Activated B cell treated with CpG ODN at 0.5 μM for 24 hours (primary cell): Measurements from ENCODE around the gene PACC1. TPM values are rescaled to one million over a fixed set of nuclear protein-coding genes. Genes with fewer than 3 reads are reported as not detected.
A peak's percentile ranks its signal among the peaks of the same experiment; 100 is the strongest.
"Not testable (repeated sequence)": the region's sequence is repeated elsewhere in the genome, so short reads cannot be mapped to it uniquely, and the experiment has no call there.

Experiments used
- ATAC-seq: fragments of 200-7000 bp; cut with Tn5 transposase; one replicate; pipeline ENCODE4 v1.10.0; 2021; ENCODE audit warnings: low read depth, mild to moderate bottlenecking, moderate library complexity
- CTCF ChIA-PET: fragments of 350-600 bp; sonication (Branson Sonifier 250); formaldehyde crosslinking; loops from one replicate; lab custom pipeline; 2021; ENCODE audit warnings: antibody characterized with exemption; lab: Charles Lee
- POLR2A ChIA-PET: fragments of 350-600 bp; sonication (Branson Sonifier 250); formaldehyde crosslinking; loops from one replicate; lab custom pipeline; 2021; ENCODE audit warnings: antibody characterized with exemption; lab: Charles Lee
- DNase-seq: peaks from one replicate; pipeline ENCODE4 v3.0.0; 2022
- H3K27ac Mint-ChIP-seq: one replicate; pipeline ENCODE4 v1.8.0; 2020; ENCODE audit warnings: mixed read lengths
- H3K27me3 Mint-ChIP-seq: one replicate; pipeline ENCODE4 v1.8.0; 2021; ENCODE audit warnings: mixed read lengths
- H3K36me3 Mint-ChIP-seq: one replicate; pipeline ENCODE4 v1.8.0; 2021; ENCODE audit warnings: low read depth, mixed read lengths
- H3K4me1 Mint-ChIP-seq: one replicate; pipeline ENCODE4 v1.8.0; 2021; ENCODE audit warnings: mixed read lengths
- H3K4me3 Mint-ChIP-seq: one replicate; pipeline ENCODE4 v1.8.0; 2020; ENCODE audit warnings: mild to moderate bottlenecking, mixed read lengths
- H3K9me3 Mint-ChIP-seq: one replicate; pipeline ENCODE4 v1.8.0; 2020; ENCODE audit warnings: mixed read lengths
- intact Hi-C: fragments of 100-400 bp; cut with micrococcal nuclease; formaldehyde crosslinking; loops from one replicate; pipeline ENCODE4 v1.15.1; 2024
- total RNA-seq: library from RNA; stranded (reverse); gene quantifications from 2 replicates; pipeline ENCODE4 v1.2.3, GENCODE V29; 2022
- TF ChIP-seq, protein P1 (sequence below): fragments of 200-600 bp; IDR thresholded peaks from one replicate; pipeline ENCODE4 v1.8.0; 2022; ENCODE audit warnings: antibody characterized with exemption, mild to moderate bottlenecking

The PACC1 gene
- total RNA-seq, 1 donor from 2014 or later = 20.0 TPM

GRCh38 chr1:212328248-212328647 lies 86.4 kb downstream of the PACC1 start:
- ChIA-PET POLR2A (no interaction called here), CTCF (no interaction called here)
- DNase-seq (no peak), ATAC-seq (no peak)
- Mint-ChIP-seq H3K36me3 (peaks cover 22% of the 10 kb centered on the region), H3K9me3 (peaks cover 2% of the 10 kb centered on the region), H3K4me3 (no peak overlapping the region), H3K27me3 (no peaks in the 10 kb centered on the region), H3K4me1 (peaks cover 9% of the 10 kb centered on the region), H3K27ac (no peak overlapping the region)
- TF ChIP-seq, protein P1, sequence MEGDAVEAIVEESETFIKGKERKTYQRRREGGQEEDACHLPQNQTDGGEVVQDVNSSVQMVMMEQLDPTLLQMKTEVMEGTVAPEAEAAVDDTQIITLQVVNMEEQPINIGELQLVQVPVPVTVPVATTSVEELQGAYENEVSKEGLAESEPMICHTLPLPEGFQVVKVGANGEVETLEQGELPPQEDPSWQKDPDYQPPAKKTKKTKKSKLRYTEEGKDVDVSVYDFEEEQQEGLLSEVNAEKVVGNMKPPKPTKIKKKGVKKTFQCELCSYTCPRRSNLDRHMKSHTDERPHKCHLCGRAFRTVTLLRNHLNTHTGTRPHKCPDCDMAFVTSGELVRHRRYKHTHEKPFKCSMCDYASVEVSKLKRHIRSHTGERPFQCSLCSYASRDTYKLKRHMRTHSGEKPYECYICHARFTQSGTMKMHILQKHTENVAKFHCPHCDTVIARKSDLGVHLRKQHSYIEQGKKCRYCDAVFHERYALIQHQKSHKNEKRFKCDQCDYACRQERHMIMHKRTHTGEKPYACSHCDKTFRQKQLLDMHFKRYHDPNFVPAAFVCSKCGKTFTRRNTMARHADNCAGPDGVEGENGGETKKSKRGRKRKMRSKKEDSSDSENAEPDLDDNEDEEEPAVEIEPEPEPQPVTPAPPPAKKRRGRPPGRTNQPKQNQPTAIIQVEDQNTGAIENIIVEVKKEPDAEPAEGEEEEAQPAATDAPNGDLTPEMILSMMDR = no peak
- intact Hi-C loops = no loop called here

DNA sequence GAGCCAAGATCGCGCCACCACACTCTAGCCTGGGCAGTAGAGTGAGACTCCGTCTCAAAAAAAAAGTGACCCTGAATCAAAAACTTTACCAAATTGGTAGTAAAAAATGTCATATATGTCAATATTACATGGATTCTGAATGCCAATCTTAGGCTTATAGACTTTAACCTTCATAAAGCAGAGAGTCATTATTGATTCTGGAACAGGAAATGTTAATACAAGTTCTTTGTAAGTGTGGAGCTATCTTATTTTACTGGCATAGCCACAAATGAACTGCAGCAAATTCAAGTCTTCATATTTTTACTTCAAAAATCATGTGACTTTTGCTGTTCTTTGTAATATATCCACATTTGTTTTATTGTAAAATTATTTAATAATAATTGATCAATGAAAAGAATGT lies 88.1 kb downstream of the PACC1 start:
- POLR2A ChIA-PET = no interaction called here
- Mint-ChIP-seq H3K36me3 (peaks cover 11% of the 10 kb centered on the region), H3K4me3 (no peak overlapping the region), H3K4me1 (peaks cover 11% of the 10 kb centered on the region), H3K27ac (no peak overlapping the region), H3K9me3 (peaks cover 2% of the 10 kb centered on the region), H3K27me3 (no peaks in the 10 kb centered on the region)
- TF ChIP-seq, protein P1 = no peak
- DNase-seq = no peak
- ATAC-seq = no peak
- CTCF ChIA-PET = no interaction called here
- intact Hi-C loops = no loop called here

DNA sequence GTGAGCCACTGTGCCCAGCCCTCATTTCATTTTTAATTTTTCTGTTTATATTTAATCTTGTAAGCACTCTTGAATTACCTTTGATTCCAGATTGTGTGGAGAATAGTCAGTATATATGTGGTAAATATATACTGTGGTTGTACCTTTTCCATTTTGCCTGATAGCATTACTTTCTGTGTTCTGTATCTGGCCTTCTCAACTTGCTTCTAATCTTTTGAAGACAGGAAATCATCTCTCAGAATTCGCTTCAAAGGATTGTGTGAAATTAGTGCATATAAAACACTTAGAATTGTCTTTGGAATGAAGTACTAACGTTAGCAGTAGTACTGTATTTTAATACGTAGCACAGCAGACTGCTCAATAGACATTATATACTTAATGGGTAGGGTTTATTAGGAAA lies 91.6 kb downstream of the PACC1 start:
- no peaks in the 10 kb centered on the region for H3K27me3 Mint-ChIP-seq
- H3K9me3 Mint-ChIP-seq = no peaks in the 10 kb centered on the region
- peaks cover 14% of the 10 kb centered on the region for H3K4me1 Mint-ChIP-seq
- peaks cover 4% of the 10 kb centered on the region for H3K36me3 Mint-ChIP-seq
- DNase-seq (no peak), ATAC-seq (no peak)
- intact Hi-C loops = no loop called here
- POLR2A ChIA-PET = no interaction called here
- CTCF ChIA-PET = no interaction called here
- TF ChIP-seq, protein P1 = no peak
- no peak overlapping the region for H3K4me3 Mint-ChIP-seq
- H3K27ac Mint-ChIP-seq = no peak overlapping the region

DNA sequence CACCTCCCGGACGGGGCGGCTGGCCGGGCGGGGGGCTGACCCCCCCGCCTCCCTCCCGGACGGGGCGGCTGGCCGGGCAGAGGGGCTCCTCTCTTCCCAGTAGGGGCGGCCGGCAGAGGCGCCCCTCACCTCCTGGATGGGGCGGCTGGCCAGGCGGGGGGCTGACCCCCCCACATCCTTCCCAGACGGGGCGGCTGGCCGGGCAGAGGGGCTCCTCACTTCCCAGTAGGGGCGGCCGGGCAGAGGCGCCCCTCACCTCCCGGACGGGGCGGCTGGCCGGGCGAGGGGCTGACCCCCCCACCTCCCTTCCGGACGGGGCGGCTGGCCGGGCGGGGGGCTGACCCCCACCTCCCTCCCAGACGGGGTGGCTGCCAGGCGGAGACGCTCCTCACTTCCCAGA lies 93.7 kb downstream of the PACC1 start:
- Mint-ChIP-seq H3K4me1 (peaks cover 20% of the 10 kb centered on the region), H3K36me3 (peaks cover 10% of the 10 kb centered on the region)
- H3K27me3 Mint-ChIP-seq, H3K27ac Mint-ChIP-seq, CTCF ChIA-PET, POLR2A ChIA-PET, H3K9me3 Mint-ChIP-seq, DNase-seq, intact Hi-C loops, H3K4me3 Mint-ChIP-seq, ATAC-seq: not testable (repeated sequence)

DNA sequence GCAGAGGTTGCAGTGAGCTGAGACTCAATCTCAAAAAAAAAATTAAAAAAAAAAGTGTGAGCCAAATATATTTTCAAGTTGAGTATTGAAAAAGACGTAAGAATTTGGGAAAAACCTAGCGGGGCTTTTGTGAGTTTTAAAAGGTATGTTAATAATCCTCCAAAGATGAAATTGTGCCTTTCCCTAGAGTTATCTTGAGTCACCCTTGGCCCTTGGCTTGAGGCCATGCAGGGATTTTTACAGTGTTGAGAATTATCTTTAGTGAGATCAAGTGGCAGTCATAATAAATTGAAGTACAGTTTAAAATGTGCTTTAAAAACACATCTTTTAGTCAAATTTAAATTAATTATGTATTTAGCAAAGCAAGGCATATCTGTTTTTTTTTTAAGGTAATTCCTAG lies 96.8 kb downstream of the PACC1 start:
- no peak for ATAC-seq
- Mint-ChIP-seq H3K36me3 (peaks cover 18% of the 10 kb centered on the region), H3K27me3 (no peaks in the 10 kb centered on the region), H3K9me3 (no peaks in the 10 kb centered on the region), H3K27ac (no peak overlapping the region), H3K4me3 (no peak overlapping the region), H3K4me1 (peaks cover 14% of the 10 kb centered on the region)
- CTCF ChIA-PET = interaction anchor here (1.5 kb wide), 1 partner anchor 26 kb away, joined by 4 read pairs; no protein-coding TSS in a partner anchor
- POLR2A ChIA-PET = interaction anchor here (0.7 kb wide), 1 partner anchor 32 kb away, joined by 3 read pairs; no protein-coding TSS in a partner anchor
- intact Hi-C loops = no loop called here
- no peak for DNase-seq
- TF ChIP-seq, protein P1 = no peak

DNA sequence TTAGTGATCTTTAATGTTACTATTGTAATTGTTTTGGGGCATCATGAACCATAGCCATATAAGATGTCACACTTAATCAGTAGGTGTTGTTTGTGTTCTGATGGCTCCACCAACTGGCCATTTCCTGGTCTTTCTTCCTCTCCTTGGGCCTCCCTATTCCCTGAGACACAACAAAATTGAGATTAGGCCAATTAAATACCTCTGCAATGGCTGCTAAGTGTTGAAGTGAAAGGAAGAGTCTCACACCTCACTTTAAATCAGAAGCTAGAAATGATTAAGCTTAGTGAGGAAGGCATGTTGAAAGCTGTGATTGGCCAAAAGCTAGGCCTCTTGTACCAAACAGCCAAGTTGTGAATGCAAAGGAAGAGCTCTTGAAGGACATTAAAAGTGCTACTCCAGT lies 98.8 kb downstream of the PACC1 start:
- Mint-ChIP-seq H3K4me3 (no peak overlapping the region), H3K9me3 (peaks cover 3% of the 10 kb centered on the region), H3K27ac (peak overlapping the region; percentile 41), H3K27me3 (no peaks in the 10 kb centered on the region), H3K36me3 (peaks cover 23% of the 10 kb centered on the region), H3K4me1 (peaks cover 14% of the 10 kb centered on the region)
- TF ChIP-seq, protein P1 = no peak
- DNase-seq (no peak), ATAC-seq (no peak)
- ChIA-PET CTCF (interaction anchor here (0.7 to 1.0 kb wide), 2 partner anchors 245 to 251 kb away, joined by 3 to 6 read pairs; no protein-coding TSS in a partner anchor), POLR2A (no interaction called here)
- intact Hi-C loops = no loop called here
